GM23248 (cell line): ENCODE measurements around the gene RNF157.

Experiments used
- EZH2 ChIP-seq: fragments of 200-600 bp; sonication (generic); IDR thresholded peaks from 2 replicates; pipeline ENCODE4 v1.6.1; 2018; ENCODE audit warnings: antibody characterized with exemption, mild to moderate bottlenecking; ENCODE audit not compliant: insufficient read depth, poor library complexity, severe bottlenecking
- EZH2phosphoT487 ChIP-seq: fragments of 200-600 bp; sonication (generic); IDR thresholded peaks from 2 replicates; pipeline ENCODE4 v1.6.1; 2018; ENCODE audit warnings: antibody characterized with exemption, moderate library complexity, mild to moderate bottlenecking, low read depth; ENCODE audit not compliant: insufficient read depth

DNA sequence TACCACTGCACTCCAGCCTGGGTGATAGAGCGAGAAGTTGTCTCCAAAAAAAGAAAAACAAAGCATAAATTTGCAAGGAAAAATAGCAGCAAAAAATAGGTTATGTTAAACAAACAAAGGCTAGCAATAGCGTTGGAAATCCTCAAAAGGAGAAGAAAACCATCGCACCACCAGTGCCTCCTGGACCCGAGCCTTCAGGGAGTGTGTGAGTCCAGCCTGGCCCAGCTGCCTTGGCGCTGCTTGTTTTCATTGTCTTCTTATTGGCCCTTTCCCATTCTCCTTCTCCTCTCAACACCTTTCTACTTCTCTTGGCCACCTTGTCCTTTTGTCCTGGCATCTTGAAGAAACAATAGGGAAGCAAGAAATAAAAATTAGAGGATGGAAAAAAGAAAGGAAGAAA is 20.4 kb upstream of the RNF157 start:
- TF ChIP-seq EZH2phosphoT487 (no peak), EZH2 (no peak)
